GM10847 (cell line): ENCODE data around the gene CTNS.

Experiments used
- POLR2A ChIP-seq: IDR thresholded peaks from 2 replicates; pipeline ENCODE4 v1.6.1; 2011; ENCODE audit not compliant: insufficient read length; ENCODE audit errors: extremely low read depth

Gene CTNS

DNA sequence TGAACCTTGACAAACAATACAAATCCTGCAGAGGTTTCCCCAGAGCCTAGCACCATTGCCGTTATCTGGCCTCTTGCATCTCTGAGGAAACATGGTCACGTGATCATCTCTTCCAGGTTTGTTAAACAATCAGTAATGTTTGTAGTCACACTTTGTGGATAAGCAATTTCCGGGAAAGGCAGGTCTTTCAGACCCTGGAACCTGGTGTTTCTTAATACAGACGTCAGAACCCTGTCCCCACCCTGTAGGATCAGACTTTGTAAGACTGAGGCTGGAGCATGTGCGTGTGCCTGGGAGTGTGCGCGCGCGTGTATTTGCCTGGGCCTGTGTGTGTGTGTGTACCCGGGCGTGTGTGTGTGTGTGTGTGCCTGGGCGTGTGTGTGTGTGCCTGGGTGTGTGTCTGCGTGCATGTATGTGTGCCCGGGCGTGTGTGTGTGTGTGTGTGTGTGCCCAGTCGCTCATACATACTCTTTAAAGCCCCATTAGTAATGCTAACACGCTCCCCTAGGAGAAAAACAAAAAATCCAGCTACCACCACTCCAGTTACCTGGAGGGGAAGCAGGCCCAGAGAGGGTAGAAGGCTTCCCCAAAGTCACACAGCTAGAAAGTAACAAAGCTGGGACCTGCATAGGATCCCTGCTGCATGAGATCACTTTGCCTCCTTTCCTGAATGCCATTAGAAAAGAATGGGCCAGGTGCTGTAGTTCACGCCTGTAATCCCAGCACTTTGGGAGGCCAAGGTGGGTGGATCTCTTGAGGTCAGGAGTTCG is 5.3 kb downstream of the CTNS start:
- no peak for TF ChIP-seq POLR2A

DNA sequence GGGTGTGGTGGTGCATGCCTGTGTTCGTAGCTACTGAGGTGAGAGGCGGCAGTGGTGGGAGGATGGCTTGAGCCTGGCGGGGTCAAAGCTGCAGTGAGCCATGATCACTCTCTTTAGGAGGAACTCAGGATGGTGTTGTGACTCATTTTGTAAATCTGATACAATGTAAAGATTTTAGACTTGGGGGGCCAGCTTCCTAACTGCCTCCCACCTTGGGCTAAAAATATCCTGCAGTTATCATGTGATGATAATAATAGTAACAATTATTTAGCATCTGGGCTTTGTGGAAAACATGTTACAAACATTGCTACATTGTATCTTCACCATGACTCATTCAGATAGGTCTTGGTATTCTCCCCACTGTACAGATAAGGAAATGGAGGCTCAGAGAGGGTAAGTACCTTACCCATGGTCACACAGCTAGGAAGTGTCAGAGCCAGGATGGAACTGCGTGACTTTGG is 7.4 kb downstream of the CTNS start:
- TF ChIP-seq POLR2A: no peak

DNA sequence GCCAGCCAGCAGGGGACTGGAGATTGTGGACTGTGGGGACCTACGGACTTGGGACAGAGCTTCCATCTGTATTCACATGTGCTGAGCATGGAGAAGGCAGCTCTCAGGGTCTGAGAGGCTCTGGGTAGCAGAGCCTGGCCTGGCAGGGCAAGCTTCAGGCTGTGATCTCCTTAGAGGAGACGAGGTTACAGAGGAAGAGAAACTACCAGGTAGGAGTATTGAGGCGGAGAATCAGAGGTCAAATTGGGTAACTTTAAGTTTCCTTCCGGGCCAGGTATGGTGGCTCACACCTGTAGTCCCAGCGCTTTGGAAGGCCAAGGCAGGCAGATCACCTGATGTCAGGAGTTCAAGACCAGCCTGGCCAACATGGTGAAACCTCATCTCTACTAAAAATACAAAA is 8.8 kb downstream of the CTNS start:
- no peak for TF ChIP-seq POLR2A

DNA sequence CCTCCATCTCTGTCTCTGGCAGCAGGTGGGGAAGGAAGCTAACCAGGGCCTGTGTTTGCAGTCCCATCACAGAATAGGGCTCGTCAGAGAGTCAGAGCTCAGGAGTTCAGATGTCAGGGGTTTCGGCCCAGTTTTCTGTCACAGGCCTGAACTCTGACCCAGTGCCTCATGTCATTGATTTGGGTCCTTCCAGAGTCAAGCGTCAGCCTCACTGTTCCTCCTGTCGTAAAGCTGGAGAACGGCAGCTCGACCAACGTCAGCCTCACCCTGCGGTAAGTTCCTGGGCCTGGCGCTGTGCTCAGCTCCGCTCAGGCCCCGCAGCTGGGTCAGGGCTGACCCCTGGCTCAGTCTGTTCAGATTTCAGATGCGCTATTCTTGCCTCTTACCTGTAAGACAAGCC is 10.7 kb downstream of the CTNS start:
- no peak for TF ChIP-seq POLR2A

DNA sequence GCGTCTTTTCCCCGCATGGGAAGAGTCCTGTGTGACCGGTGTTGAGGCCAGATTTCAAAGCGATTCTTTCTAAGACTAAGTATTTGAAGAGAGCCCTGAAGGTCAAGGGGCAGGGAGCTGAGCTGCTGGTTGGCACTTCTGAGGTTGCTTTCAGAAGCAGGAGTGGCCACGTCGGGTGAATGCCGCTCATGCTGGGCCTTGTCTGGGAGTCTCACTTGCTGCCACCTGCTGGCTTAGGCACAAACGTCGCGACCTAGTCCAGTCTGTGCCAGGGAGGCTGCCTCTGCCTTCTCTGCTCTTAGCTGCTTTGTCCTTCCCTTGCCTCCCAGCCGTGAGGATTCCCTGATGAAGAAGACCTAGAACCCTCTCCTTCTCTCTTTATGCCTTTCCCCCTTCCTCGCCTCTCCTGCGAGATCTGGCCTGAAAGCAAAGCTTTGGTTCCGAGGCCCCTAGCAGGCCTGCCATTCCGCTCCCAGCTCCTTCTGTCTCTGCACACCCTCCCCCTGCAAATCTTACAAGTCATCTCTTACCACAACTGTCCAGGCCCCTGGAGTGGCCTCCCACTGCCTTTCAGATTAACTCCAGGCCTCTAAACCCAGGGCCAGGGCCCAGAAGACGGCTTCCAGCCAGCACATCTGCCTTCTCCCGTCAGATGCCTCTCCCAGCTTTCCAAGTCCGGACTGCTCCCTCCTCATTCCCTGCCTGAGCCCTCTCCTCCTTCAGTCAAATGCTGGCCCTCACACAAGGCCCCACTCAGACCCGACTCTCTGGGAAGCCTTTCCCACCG is 11.4 kb downstream of the CTNS start:
- TF ChIP-seq POLR2A: no peak

DNA sequence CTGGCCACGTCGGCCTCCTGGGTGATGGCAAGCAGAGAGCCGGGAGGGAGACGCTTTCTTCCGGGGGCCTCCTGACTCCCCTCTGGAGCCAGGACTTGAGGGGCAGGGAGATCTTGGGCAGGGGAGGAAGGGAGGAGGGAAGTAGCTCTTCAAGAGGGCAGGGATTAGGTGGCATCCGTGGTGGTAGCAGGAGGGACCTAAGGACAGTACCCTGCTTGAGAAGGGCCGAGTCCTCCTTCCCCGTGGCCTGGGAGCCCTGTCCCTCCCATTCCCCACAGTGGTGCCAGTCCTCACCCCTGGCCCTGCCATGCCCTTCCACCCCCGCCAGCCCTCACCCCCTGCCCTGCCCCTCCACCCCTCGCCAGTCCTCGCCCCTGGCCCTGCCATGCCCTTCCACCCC is 19.2 kb downstream of the CTNS start:
- no peak for TF ChIP-seq POLR2A

DNA sequence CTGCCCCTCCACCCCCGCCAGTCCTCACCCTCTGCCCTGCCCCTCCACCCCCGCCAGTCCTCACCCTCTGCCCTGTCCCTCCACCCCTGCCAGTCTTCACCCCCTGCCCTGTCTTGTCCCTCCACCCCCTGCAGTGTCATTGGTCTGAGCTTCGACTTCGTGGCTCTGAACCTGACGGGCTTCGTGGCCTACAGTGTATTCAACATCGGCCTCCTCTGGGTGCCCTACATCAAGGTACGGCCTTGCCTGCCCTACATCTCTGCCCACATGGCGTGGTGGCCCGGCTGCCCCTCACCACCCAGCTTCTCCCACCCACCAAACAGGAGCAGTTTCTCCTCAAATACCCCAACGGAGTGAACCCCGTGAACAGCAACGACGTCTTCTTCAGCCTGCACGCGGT is 19.8 kb downstream of the CTNS start:
- no peak for TF ChIP-seq POLR2A

DNA sequence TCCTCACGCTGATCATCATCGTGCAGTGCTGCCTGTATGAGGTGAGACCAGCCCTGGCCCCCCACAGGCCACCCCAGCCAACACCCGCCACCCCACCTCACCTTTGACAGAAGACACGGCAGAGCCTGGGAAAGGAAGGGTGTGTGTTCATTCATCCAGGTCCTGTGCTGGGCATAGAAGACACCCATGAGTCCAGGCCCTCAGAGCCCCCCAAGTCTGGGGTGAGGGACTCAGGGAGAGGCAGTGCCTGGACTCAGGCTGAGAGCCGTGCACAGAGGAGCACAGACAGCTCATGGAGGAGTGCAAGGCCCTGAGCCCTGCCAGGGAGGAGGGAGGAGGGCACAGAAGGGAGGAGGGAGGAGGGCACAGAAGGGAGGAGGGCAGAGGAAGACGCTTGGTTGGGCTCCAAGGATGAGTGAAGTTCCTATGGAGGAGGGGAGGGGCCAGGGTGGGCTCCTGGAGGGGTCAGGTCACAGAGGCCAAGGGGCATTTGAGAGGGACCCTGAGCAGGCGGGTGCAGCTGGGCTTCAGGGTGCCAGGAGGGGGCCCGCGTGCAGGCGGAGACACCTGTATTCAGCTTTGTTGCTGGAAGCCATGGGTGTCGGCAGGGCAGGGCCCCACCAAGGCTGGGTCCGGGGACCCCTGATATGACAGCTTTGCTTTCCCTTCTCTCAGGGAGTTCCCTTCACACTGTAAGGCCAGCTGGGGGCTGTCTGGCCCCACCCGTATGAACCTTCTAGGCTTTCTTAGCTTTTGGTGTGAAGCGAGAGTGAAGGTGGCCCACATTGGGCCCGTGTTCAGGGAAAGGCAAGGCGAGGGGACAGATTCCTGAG is 20.4 kb downstream of the CTNS start:
- TF ChIP-seq POLR2A: no peak

DNA sequence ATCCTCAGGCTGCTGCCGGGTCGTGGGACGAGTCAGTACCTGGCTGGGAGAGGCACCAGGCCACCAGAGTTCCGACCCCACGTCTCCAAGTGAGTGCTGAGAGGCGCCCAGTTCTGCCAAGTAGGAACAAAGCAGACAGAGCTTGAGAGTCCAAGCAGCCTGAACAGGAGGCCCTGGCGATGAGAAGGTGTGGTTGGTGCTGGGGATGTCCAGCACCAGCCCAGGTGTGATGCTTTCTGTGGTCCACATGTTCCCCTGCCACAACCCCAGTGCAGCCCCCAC is 21.0 kb downstream of the CTNS start:
- TF ChIP-seq POLR2A: no peak

DNA sequence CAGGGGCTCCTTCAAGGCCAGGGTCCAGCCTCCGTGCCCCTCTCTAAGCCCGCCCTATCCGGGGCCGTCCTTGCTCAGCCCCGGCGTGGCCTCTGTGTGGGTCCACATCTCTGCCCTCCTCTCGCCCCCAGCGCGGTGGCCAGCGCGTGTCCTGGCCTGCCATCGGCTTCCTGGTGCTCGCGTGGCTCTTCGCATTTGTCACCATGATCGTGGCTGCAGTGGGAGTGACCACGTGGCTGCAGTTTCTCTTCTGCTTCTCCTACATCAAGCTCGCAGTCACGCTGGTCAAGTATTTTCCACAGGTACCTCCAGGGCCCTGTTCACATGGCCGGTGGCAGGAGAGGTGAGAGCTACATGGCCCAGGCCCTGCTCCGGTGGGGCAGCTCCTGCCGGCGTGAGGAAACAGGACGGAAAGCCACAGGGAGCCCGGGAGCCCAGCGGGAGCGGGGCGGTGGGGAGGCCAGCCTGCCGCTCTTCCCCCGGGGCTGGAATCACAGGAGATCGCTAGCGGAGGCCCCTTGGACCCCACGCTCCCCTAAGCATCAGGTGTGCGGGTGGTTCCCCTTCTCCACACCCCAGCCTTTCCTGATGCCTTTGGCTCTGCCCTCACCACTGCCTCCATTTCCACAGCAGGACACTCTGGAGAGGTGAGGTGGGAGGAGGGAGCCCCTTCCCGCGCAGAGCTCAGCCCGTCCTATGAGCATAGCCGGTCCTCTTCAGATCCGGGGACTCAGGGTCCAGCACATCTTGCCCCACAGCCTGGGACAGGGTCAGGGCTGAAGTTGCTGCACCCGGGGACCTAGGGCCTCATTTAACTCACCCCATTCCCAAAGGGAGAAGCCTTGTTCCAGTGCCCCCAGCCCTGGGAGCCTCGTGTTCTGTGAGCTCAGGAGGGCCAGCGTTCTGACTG is 21.6 kb downstream of the CTNS start:
- TF ChIP-seq POLR2A: no peak

DNA sequence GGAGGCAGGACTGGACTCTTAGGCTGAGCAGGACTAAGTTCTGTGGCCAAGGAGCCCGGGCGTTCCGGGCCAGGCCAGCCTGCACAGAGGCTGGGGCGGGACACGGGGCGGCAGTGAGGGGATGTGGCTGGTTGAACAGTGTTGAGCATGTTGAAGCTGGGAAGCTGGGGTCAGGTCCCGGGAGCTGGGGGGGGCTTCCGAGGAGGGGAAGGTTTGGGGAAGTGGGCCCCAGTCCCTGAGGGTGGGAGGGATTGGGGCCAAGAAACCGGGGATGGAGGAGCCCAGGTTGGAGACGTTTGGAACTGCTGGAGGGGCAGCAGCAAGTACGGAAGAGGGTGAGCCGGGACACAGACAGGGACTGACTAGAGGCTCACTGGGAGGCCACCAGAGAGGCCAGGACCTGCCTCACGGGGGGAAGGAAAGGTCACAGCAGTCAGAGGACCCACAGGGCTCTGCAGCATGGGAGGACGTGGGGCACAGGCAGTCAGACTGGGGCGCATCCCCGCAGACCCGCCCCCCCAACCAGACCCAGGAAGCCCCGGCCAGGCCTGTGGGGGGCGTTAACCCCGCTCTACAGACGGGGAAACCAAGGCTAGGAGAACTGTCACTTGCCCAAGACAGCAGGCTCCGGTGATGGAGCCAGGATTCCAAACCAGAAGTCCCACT is 22.4 kb downstream of the CTNS start:
- TF ChIP-seq POLR2A: no peak

DNA sequence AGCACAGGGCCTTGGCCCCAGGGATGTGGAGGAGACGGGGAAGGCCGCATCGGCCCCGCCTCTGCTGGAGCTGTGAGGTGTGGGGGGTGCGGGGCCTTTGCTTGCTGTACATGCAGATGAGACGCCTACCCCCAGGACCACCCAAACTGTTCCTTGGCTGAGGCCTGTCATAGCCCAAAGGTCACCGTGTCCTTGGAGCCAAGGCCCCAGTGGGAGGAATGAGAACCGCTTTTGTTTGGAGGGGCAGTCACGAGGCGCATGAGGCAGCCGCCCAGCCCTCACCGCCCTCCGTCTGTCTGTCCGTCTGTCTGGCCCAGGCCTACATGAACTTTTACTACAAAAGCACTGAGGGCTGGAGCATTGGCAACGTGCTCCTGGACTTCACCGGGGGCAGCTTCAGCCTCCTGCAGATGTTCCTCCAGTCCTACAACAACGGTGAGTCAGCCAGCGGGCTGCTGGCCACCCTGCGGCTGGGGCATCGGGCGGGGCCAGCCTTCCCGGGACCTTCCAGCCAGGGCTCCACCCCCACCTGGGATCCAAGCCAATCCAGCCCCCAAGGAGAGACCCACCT is 23.1 kb downstream of the CTNS start:
- TF ChIP-seq POLR2A: no peak

DNA sequence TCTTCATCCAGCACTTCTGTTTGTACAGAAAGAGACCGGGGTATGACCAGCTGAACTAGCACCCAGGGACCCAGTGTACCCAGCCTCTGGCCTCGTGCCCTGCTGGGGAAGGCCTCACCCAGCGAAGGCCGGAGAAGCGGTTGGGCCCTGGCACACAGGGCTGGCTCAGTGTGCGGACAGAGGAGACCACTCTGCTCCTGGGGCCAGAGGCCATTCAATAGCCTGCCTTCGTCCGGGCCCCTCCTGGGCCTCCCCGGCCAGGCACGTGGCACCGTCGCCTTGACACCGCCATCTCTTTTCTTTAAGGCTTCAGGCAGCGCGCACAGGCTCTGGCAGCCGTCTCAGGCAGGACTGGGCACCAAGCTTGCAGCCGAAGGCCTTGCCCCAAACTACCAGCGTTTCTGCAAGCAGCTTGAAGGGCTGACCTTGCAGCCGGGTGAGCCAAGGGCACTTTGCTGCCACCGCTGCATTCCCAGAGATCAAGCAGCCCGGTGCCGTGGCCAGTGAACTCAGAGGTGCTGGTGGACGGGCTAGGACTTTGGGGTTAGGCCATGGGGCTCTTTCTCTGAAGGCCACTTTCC is 23.8 kb downstream of the CTNS start:
- TF ChIP-seq POLR2A: no peak
